ENCODE results near the gene LRRC8C. TPM values are rescaled to one million over a fixed set of nuclear protein-coding genes. Genes with fewer than 3 reads are reported as not detected.
A peak's percentile ranks its signal among the peaks of the same experiment; 100 is the strongest.

Gene LRRC8C
- total RNA-seq, 2 experiments from 2014 or later: 28.4 to 30.2 TPM

GRCh38 chr1:89763649-89763986, 130.7 kb downstream of the LRRC8C start:
- H3K4me3 ChIP-seq (ENCODE audit: low read length): peak overlapping the region; percentile 61
- peaks cover 38% of the 10 kb centered on the region for H3K4me1 ChIP-seq (ENCODE audit: insufficient read depth, low read length)
- no peak for TF ChIP-seq CTCF (IDR thresholded peaks at IDR 0.05)
- no peaks in the 10 kb centered on the region for H3K9me3 ChIP-seq (ENCODE audit: control insufficient read depth in 1 of 2, insufficient read depth in 1 of 2, low read length in 2 of 2)
- peak overlapping the region in 1 of 2 donors; percentile 42 for H3K27ac ChIP-seq (ENCODE audit: low read depth in 1 of 2, low read length in 2 of 2)
- H3K27me3 Mint-ChIP-seq: no peaks in the 10 kb centered on the region
- ATAC-seq (ENCODE audit: poor library complexity): no peak
- H3K36me3 ChIP-seq (ENCODE audit: insufficient read depth, low read length): no peaks in the 10 kb centered on the region
- H3K4me1 Mint-ChIP-seq (ENCODE audit: low read depth): peaks cover 45% of the 10 kb centered on the region
- H3K4me3 Mint-ChIP-seq: peak overlapping the region; percentile 86
- H3K27me3 ChIP-seq (ENCODE audit: control insufficient read depth in 1 of 2, insufficient read depth in 2 of 2, low read length in 2 of 2): no peaks in the 10 kb centered on the region
- H3K36me3 Mint-ChIP-seq (ENCODE audit: low read depth): no peaks in the 10 kb centered on the region
- intact Hi-C loops (cut with DNase I, micrococcal nuclease): loop anchor here (1.0 to 5.0 kb wide), 9 partner anchors 66 to 281 kb away; partner anchors contain the start of gene LRRC8C (in 1 of the 2)
- peak overlapping the region; percentile 78 for H3K27ac Mint-ChIP-seq
- ChIA-PET CTCF (interaction anchor here (0.6 to 3.5 kb wide), 49 partner anchors 11 to 694 kb away, joined by 3 to 133 read pairs (median 5); partner anchors contain the start of gene LRRC8C), POLR2A (interaction anchor here (0.6 to 4.5 kb wide), 25 partner anchors 8 to 299 kb away, joined by 3 to 88 read pairs (median 7); partner anchors contain the start of genes LRRC8C and LRRC8D)
- DNase-seq: no peak
- no peaks in the 10 kb centered on the region for H3K9me3 Mint-ChIP-seq

GRCh38 chr1:89765774-89766173, 132.9 kb downstream of the LRRC8C start:
- intact Hi-C loops (cut with DNase I, micrococcal nuclease): no loop called here
- H3K4me3 Mint-ChIP-seq: no peak overlapping the region
- H3K4me1 Mint-ChIP-seq (ENCODE audit: low read depth): peaks cover 25% of the 10 kb centered on the region
- Histone ChIP-seq H3K4me3 (ENCODE audit: low read length) (no peak overlapping the region), H3K4me1 (ENCODE audit: insufficient read depth, low read length) (peaks cover 25% of the 10 kb centered on the region), H3K9me3 (ENCODE audit: control insufficient read depth in 1 of 2, insufficient read depth in 1 of 2, low read length in 2 of 2) (no peaks in the 10 kb centered on the region), H3K36me3 (ENCODE audit: insufficient read depth, low read length) (no peaks in the 10 kb centered on the region), H3K27me3 (ENCODE audit: control insufficient read depth in 1 of 2, insufficient read depth in 2 of 2, low read length in 2 of 2) (no peaks in the 10 kb centered on the region), H3K27ac (ENCODE audit: low read depth in 1 of 2, low read length in 2 of 2) (no peak overlapping the region)
- H3K36me3 Mint-ChIP-seq (ENCODE audit: low read depth): no peaks in the 10 kb centered on the region
- no peaks in the 10 kb centered on the region for H3K9me3 Mint-ChIP-seq
- CTCF ChIA-PET: no interaction called here
- POLR2A ChIA-PET: interaction anchor here (0.5 to 4.5 kb wide), 3 partner anchors 99 to 157 kb away, joined by 3 to 83 read pairs (median 3); partner anchors contain the start of gene LRRC8C
- H3K27ac Mint-ChIP-seq: no peak overlapping the region
- DNase-seq: no peak
- no peaks in the 10 kb centered on the region for H3K27me3 Mint-ChIP-seq
- ATAC-seq (ENCODE audit: poor library complexity): no peak
- TF ChIP-seq CTCF (IDR thresholded peaks at IDR 0.05): no peak

- H3K4me3 ChIP-seq (ENCODE audit: low read length): no peak overlapping the region
- Mint-ChIP-seq H3K4me1 (ENCODE audit: low read depth) (peaks cover 14% of the 10 kb centered on the region), H3K27ac (no peak overlapping the region), H3K27me3 (no peaks in the 10 kb centered on the region), H3K36me3 (ENCODE audit: low read depth) (no peaks in the 10 kb centered on the region), H3K9me3 (no peaks in the 10 kb centered on the region), H3K4me3 (no peak overlapping the region)
- no peaks in the 10 kb centered on the region for H3K36me3 ChIP-seq (ENCODE audit: insufficient read depth, low read length)
- H3K27ac ChIP-seq (ENCODE audit: low read depth in 1 of 2, low read length in 2 of 2): no peak overlapping the region
- peaks cover 11% of the 10 kb centered on the region for H3K4me1 ChIP-seq (ENCODE audit: insufficient read depth, low read length)
- H3K9me3 ChIP-seq (ENCODE audit: control insufficient read depth in 1 of 2, insufficient read depth in 1 of 2, low read length in 2 of 2): no peaks in the 10 kb centered on the region
- intact Hi-C loops (cut with DNase I, micrococcal nuclease): no loop called here
- ATAC-seq (ENCODE audit: poor library complexity) (no peak), DNase-seq (no peak)
- no peak for TF ChIP-seq CTCF (IDR thresholded peaks at IDR 0.05)
- POLR2A ChIA-PET: no interaction called here
- CTCF ChIA-PET: interaction anchor here (1.3 kb wide), 1 partner anchor 165 kb away, joined by 3 read pairs; no protein-coding TSS in a partner anchor
- H3K27me3 ChIP-seq (ENCODE audit: control insufficient read depth in 1 of 2, insufficient read depth in 2 of 2, low read length in 2 of 2): no peaks in the 10 kb centered on the region
These were observed 134.7 kb downstream of the LRRC8C start for GRCh38 chr1:89767618-89768017.

Other genes with a start within 250 kb of the LRRC8C start
- 10 to 100 TPM; 15.4 to 16.8 TPM for gene LRRC8B, start 108.3 kb upstream of the LRRC8C start, total RNA-seq
- gene LRRC8D, start 187.9 kb downstream of the LRRC8C start, total RNA-seq: 10 to 100 TPM; 15.5 to 18.2 TPM

Data from CD4-positive, alpha-beta T cell (primary cell).